Adrenal gland (tissue), 5 donors: ENCODE measurements around the gene BGN.

Source experiments
- POLR2A ChIP-seq, 2 donors: fragments of 450-650 bp; IDR thresholded peaks; one replicate each; pipeline ENCODE4 v1.6.1; 2017; ENCODE audit warnings: antibody characterized with exemption in 2 of 2, mild to moderate bottlenecking in 2 of 2, moderate library complexity in 1 of 2
- TF ChIP-seq, protein P1 (sequence below), 6 experiments: fragments of 450-650 bp in 4 of 6; fragments of 200-600 bp in 2 of 6; sonication (generic) in 1 of 6; IDR thresholded peaks; 1 replicate in 5 of 6; 2 replicates in 1 of 6; pipeline versions ENCODE4 v1.5.1 to v1.8.0; 2016 to 2021; ENCODE audit warnings: antibody characterized with exemption in 6 of 6, mild to moderate bottlenecking in 2 of 6, moderate library complexity in 1 of 6
- donor health status: DM: no; HTN: no; CAD: no.

DNA sequence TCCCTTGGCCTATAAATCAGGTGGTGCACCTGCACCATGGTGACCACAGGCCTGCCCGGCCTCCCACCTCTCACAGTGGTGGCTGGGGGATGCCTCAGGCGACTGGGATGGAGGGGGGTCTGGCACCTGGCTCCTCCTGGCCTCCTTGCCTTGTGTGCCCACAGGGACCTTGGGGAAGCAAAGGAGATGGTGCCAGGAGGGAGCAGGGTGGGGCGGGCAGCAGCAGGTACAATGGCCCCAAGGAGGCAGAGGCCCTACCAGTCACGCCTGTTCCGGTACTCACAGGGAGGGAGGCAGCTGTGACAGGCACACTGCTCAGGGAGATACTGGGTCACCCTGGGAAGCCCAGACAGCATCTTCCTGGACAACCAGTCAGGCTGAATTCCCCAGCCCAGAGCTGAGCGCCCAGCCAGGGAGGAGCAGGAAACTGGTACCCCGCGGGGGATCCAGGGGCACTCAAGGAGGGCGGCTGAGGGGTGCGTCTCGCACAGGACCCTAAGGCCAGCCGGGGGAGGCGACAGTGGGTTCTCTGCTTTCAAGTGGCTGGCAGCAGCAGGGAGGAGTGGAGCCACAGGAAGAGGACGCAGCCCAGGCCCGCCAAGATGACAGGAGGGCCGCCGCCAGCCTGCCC is 47.7 kb upstream of the BGN start:
- no peak for TF ChIP-seq POLR2A (IDR thresholded peaks at IDR 0.05)
- TF ChIP-seq, protein P1, sequence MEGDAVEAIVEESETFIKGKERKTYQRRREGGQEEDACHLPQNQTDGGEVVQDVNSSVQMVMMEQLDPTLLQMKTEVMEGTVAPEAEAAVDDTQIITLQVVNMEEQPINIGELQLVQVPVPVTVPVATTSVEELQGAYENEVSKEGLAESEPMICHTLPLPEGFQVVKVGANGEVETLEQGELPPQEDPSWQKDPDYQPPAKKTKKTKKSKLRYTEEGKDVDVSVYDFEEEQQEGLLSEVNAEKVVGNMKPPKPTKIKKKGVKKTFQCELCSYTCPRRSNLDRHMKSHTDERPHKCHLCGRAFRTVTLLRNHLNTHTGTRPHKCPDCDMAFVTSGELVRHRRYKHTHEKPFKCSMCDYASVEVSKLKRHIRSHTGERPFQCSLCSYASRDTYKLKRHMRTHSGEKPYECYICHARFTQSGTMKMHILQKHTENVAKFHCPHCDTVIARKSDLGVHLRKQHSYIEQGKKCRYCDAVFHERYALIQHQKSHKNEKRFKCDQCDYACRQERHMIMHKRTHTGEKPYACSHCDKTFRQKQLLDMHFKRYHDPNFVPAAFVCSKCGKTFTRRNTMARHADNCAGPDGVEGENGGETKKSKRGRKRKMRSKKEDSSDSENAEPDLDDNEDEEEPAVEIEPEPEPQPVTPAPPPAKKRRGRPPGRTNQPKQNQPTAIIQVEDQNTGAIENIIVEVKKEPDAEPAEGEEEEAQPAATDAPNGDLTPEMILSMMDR (IDR thresholded peaks at IDR 0.05), result no peak
